Activated CD4-positive, alpha-beta memory T cell treated with anti-CD3 and anti-CD28 coated beads, Interleukin-2, amount 10 ng/mL, durations not matched to agents 7 days and 5 days (primary cell): ENCODE measurements around the gene NSMCE1. TPM values are rescaled to one million over a fixed set of nuclear protein-coding genes. Genes with fewer than 3 reads are reported as not detected.
"Not testable (repeated sequence)": the region's sequence is repeated elsewhere in the genome, so short reads cannot be mapped to it uniquely, and the experiment has no call there.

ENCODE experiments used
- CTCF ChIA-PET: fragments of 350-600 bp; sonication (Branson Sonifier 250); formaldehyde crosslinking; loops from one replicate; lab custom pipeline; 2021; ENCODE audit warnings: antibody characterized with exemption, inconsistent platforms; lab: Charles Lee
- POLR2A ChIA-PET: fragments of 350-600 bp; sonication (Branson Sonifier 250); formaldehyde crosslinking; loops from one replicate; lab custom pipeline; 2021; ENCODE audit warnings: antibody characterized with exemption; lab: Charles Lee
- DNase-seq: peaks from one replicate; pipeline ENCODE4 v3.0.0-alpha.2; 2020
- H3K27ac Mint-ChIP-seq: one replicate; pipeline ENCODE4 v1.8.0; 2021; ENCODE audit warnings: mild to moderate bottlenecking, mixed read lengths
- H3K27me3 Mint-ChIP-seq: one replicate; pipeline ENCODE4 v1.8.0; 2021; ENCODE audit warnings: mixed read lengths
- H3K36me3 Mint-ChIP-seq: one replicate; pipeline ENCODE4 v1.8.0; 2021; ENCODE audit warnings: low read depth, mixed read lengths
- H3K4me1 Mint-ChIP-seq: one replicate; pipeline ENCODE4 v1.8.0; 2021; ENCODE audit warnings: mixed read lengths
- H3K4me3 Mint-ChIP-seq: one replicate; pipeline ENCODE4 v1.8.0; 2021; ENCODE audit warnings: mild to moderate bottlenecking, mixed read lengths
- H3K9me3 Mint-ChIP-seq: one replicate; pipeline ENCODE4 v1.8.0; 2021; ENCODE audit warnings: mixed read lengths
- total RNA-seq, 2 experiments: library from RNA; stranded (reverse); gene quantifications; one replicate each; pipeline ENCODE4 v1.2.3, GENCODE V29; 2021

The NSMCE1 gene
- total RNA-seq, 2 experiments from 2014 or later: 100 to 106 TPM

GRCh38 chr16:27205423-27206065 lies 63.0 kb downstream of the NSMCE1 start:
- Mint-ChIP-seq H3K9me3 (no peaks in the 10 kb centered on the region), H3K4me3 (no peak overlapping the region), H3K4me1 (peaks cover 38% of the 10 kb centered on the region), H3K27me3 (no peaks in the 10 kb centered on the region), H3K27ac (no peak overlapping the region), H3K36me3 (peaks cover 12% of the 10 kb centered on the region)
- ChIA-PET CTCF (interaction anchor here (0.9 to 3.6 kb wide), 3 partner anchors 9 to 29 kb away, joined by 3 to 43 read pairs (median 3); no protein-coding TSS in a partner anchor), POLR2A (interaction anchor here (0.7 to 4.6 kb wide), 5 partner anchors 16 to 163 kb away, joined by 3 to 44 read pairs (median 16); no protein-coding TSS in a partner anchor)
- DNase-seq: no peak

GRCh38 chr16:27204312-27204915 lies 64.2 kb downstream of the NSMCE1 start:
- no peak for DNase-seq
- CTCF ChIA-PET: interaction anchor here (1.0 to 3.6 kb wide), 11 partner anchors 21 to 242 kb away, joined by 3 to 43 read pairs (median 7); no protein-coding TSS in a partner anchor
- Mint-ChIP-seq H3K27ac (peak overlapping the region; percentile 99), H3K36me3 (peaks cover 12% of the 10 kb centered on the region), H3K27me3 (no peaks in the 10 kb centered on the region), H3K4me3 (peak overlapping the region; percentile 95), H3K9me3 (no peaks in the 10 kb centered on the region), H3K4me1 (peaks cover 49% of the 10 kb centered on the region)
- POLR2A ChIA-PET: interaction anchor here (0.7 to 4.6 kb wide), 35 partner anchors 8 to 260 kb away, joined by 3 to 44 read pairs (median 4); no protein-coding TSS in a partner anchor

- ChIA-PET CTCF (interaction anchor here (0.7 to 3.6 kb wide), 14 partner anchors 22 to 243 kb away, joined by 3 to 43 read pairs (median 6); no protein-coding TSS in a partner anchor), POLR2A (interaction anchor here (0.6 to 4.6 kb wide), 39 partner anchors 8 to 261 kb away, joined by 3 to 44 read pairs (median 4); no protein-coding TSS in a partner anchor)
- Mint-ChIP-seq H3K9me3 (no peaks in the 10 kb centered on the region), H3K27me3 (no peaks in the 10 kb centered on the region), H3K36me3 (peaks cover 16% of the 10 kb centered on the region), H3K27ac (peak within 1 kb of the TSS; percentile 99), H3K4me3 (peak within 1 kb of the TSS; percentile 95), H3K4me1 (peaks cover 55% of the 10 kb centered on the region)
- peak; percentile 100 for DNase-seq
Measured at GRCh38 chr16:27203507-27204311, 64.9 kb downstream of the NSMCE1 start, which contains the start of gene KDM8. Gene KDM8, plus strand, starts transcription at chr16:27203526. Its CDS starts 6,598 bp downstream, at chr16:27210124.

- H3K36me3 Mint-ChIP-seq: peaks cover 16% of the 10 kb centered on the region
- POLR2A ChIA-PET: interaction anchor here (0.6 to 4.6 kb wide), 29 partner anchors 7 to 224 kb away, joined by 3 to 44 read pairs (median 6); no protein-coding TSS in a partner anchor
- CTCF ChIA-PET: interaction anchor here (0.7 to 3.6 kb wide), 13 partner anchors 22 to 244 kb away, joined by 3 to 43 read pairs (median 6); no protein-coding TSS in a partner anchor
- H3K27me3 Mint-ChIP-seq: no peaks in the 10 kb centered on the region
- H3K4me1 Mint-ChIP-seq: peaks cover 62% of the 10 kb centered on the region
- H3K4me3 Mint-ChIP-seq: peak overlapping the region; percentile 95
- peak; percentile 93 for DNase-seq
- peak overlapping the region; percentile 99 for H3K27ac Mint-ChIP-seq
- H3K9me3 Mint-ChIP-seq: no peaks in the 10 kb centered on the region
Measured at GRCh38 chr16:27202923-27203506, 65.6 kb downstream of the NSMCE1 start.

GRCh38 chr16:27200914-27201313 lies 67.7 kb downstream of the NSMCE1 start:
- H3K27me3 Mint-ChIP-seq, POLR2A ChIA-PET, H3K9me3 Mint-ChIP-seq, DNase-seq, CTCF ChIA-PET, H3K4me3 Mint-ChIP-seq: not testable (repeated sequence)
- Mint-ChIP-seq H3K36me3 (peaks cover 12% of the 10 kb centered on the region), H3K4me1 (peaks cover 79% of the 10 kb centered on the region), H3K27ac (peak overlapping the region; percentile 95)

GRCh38 chr16:27199736-27200135 lies 68.8 kb downstream of the NSMCE1 start:
- Mint-ChIP-seq H3K9me3 (peaks cover 7% of the 10 kb centered on the region), H3K27ac (peak overlapping the region; percentile 95), H3K4me1 (peaks cover 87% of the 10 kb centered on the region), H3K27me3 (no peaks in the 10 kb centered on the region), H3K36me3 (peaks cover 22% of the 10 kb centered on the region), H3K4me3 (peak overlapping the region; percentile 31)
- POLR2A ChIA-PET: interaction anchor here (0.9 to 2.9 kb wide), 20 partner anchors 11 to 206 kb away, joined by 3 to 51 read pairs (median 6); partner anchors contain the start of genes IL21R and NSMCE1
- peak; percentile 48 for DNase-seq
- CTCF ChIA-PET: interaction anchor here (0.6 to 8.0 kb wide), 11 partner anchors 20 to 247 kb away, joined by 3 to 99 read pairs (median 5); no protein-coding TSS in a partner anchor

- Mint-ChIP-seq H3K9me3 (peaks cover 11% of the 10 kb centered on the region), H3K4me3 (no peak overlapping the region), H3K27me3 (no peaks in the 10 kb centered on the region), H3K36me3 (peaks cover 25% of the 10 kb centered on the region), H3K4me1 (peaks cover 86% of the 10 kb centered on the region), H3K27ac (peak overlapping the region; percentile 64)
- CTCF ChIA-PET: interaction anchor here (0.6 to 8.0 kb wide), 10 partner anchors 19 to 248 kb away, joined by 3 to 99 read pairs (median 6); no protein-coding TSS in a partner anchor
- POLR2A ChIA-PET: interaction anchor here (1.0 to 2.9 kb wide), 20 partner anchors 11 to 206 kb away, joined by 3 to 51 read pairs (median 6); partner anchors contain the start of genes IL21R and NSMCE1
- DNase-seq: no peak
Measured at GRCh38 chr16:27199235-27199586, 69.4 kb downstream of the NSMCE1 start.

GRCh38 chr16:27198451-27199234 lies 69.9 kb downstream of the NSMCE1 start:
- peaks cover 11% of the 10 kb centered on the region for H3K9me3 Mint-ChIP-seq
- no peak overlapping the region for H3K4me3 Mint-ChIP-seq
- POLR2A ChIA-PET: interaction anchor here (1.0 to 2.9 kb wide), 17 partner anchors 10 to 207 kb away, joined by 3 to 51 read pairs (median 5); partner anchors contain the start of gene NSMCE1
- H3K27me3 Mint-ChIP-seq: no peaks in the 10 kb centered on the region
- peak overlapping the region; percentile 64 for H3K27ac Mint-ChIP-seq
- CTCF ChIA-PET: interaction anchor here (0.6 to 8.0 kb wide), 12 partner anchors 19 to 248 kb away, joined by 3 to 99 read pairs (median 4); no protein-coding TSS in a partner anchor
- peaks cover 21% of the 10 kb centered on the region for H3K36me3 Mint-ChIP-seq
- DNase-seq: no peak
- H3K4me1 Mint-ChIP-seq: peaks cover 82% of the 10 kb centered on the region

GRCh38 chr16:27197004-27197403 lies 71.6 kb downstream of the NSMCE1 start:
- H3K27me3 Mint-ChIP-seq: no peaks in the 10 kb centered on the region
- H3K27ac Mint-ChIP-seq: peak overlapping the region; percentile 61
- H3K36me3 Mint-ChIP-seq: peaks cover 21% of the 10 kb centered on the region
- POLR2A ChIA-PET: interaction anchor here (0.9 to 2.0 kb wide), 6 partner anchors 10 to 267 kb away, joined by 3 to 12 read pairs (median 6); no protein-coding TSS in a partner anchor
- H3K9me3 Mint-ChIP-seq: peaks cover 11% of the 10 kb centered on the region
- H3K4me1 Mint-ChIP-seq: peaks cover 68% of the 10 kb centered on the region
- no peak overlapping the region for H3K4me3 Mint-ChIP-seq
- no peak for DNase-seq
- CTCF ChIA-PET: interaction anchor here (0.9 to 8.0 kb wide), 5 partner anchors 8 to 38 kb away, joined by 3 to 99 read pairs (median 7); no protein-coding TSS in a partner anchor

- peak overlapping the region; percentile 82 for H3K27ac Mint-ChIP-seq
- DNase-seq: peak; percentile 41
- H3K4me1 Mint-ChIP-seq: peaks cover 62% of the 10 kb centered on the region
- peaks cover 11% of the 10 kb centered on the region for H3K9me3 Mint-ChIP-seq
- ChIA-PET CTCF (interaction anchor here (0.7 to 8.0 kb wide), 8 partner anchors 8 to 41 kb away, joined by 3 to 99 read pairs (median 4); no protein-coding TSS in a partner anchor), POLR2A (interaction anchor here (0.9 to 1.9 kb wide), 8 partner anchors 8 to 268 kb away, joined by 3 to 12 read pairs (median 6); partner anchors contain the start of gene KDM8)
- no peak overlapping the region for H3K4me3 Mint-ChIP-seq
- H3K27me3 Mint-ChIP-seq: no peaks in the 10 kb centered on the region
- H3K36me3 Mint-ChIP-seq: peaks cover 21% of the 10 kb centered on the region
Measured at GRCh38 chr16:27195941-27196595, 72.5 kb downstream of the NSMCE1 start.
